Smooth muscle cell (in vitro differentiated cells): Measurements from ENCODE around the gene TSPY1. TPM values are rescaled to one million over a fixed set of nuclear protein-coding genes. Genes with fewer than 3 reads are reported as not detected.
"Not testable (repeated sequence)": the region's sequence is repeated elsewhere in the genome, so short reads cannot be mapped to it uniquely, and the experiment has no call there.

Experiments
- DNase-seq: peaks from one replicate; lab custom pipeline; 2025; ENCODE audit not compliant: unreplicated experiment; lab: John Stamatoyannopoulos, UW
- H2AFZ ChIP-seq: fragments of 200-600 bp; sonication (generic); 2 replicates; pipeline ENCODE4 v1.6.0; 2016; ENCODE audit warnings: antibody characterized with exemption, low read depth, mild to moderate bottlenecking
- H3F3A ChIP-seq: fragments of 200-600 bp; sonication (generic); 2 replicates; pipeline ENCODE4 v1.6.0; 2017; ENCODE audit warnings: antibody characterized with exemption, low read depth
- H3K27ac ChIP-seq: fragments of 200-600 bp; sonication (generic); 2 replicates; pipeline ENCODE4 v1.5.1; 2016; ENCODE audit warnings: low read depth, mild to moderate bottlenecking
- H3K27me3 ChIP-seq: fragments of 200-600 bp; sonication (generic); 2 replicates; pipeline ENCODE4 v1.6.1; 2016; ENCODE audit warnings: low read depth, mild to moderate bottlenecking
- H3K36me3 ChIP-seq: fragments of 200-600 bp; sonication (generic); 2 replicates; pipeline ENCODE4 v1.5.1; 2016; ENCODE audit warnings: low read depth
- H3K4me1 ChIP-seq: fragments of 200-600 bp; sonication (generic); 2 replicates; pipeline ENCODE4 v1.5.1; 2016; ENCODE audit warnings: low read depth
- H3K4me2 ChIP-seq: fragments of 200-600 bp; sonication (generic); 2 replicates; pipeline ENCODE4 v1.6.0; 2016; ENCODE audit warnings: mild to moderate bottlenecking
- H3K4me3 ChIP-seq: fragments of 200-600 bp; sonication (generic); 2 replicates; pipeline ENCODE4 v1.5.1; 2016; ENCODE audit warnings: mild to moderate bottlenecking
- H3K79me2 ChIP-seq: fragments of 200-600 bp; sonication (generic); 2 replicates; pipeline ENCODE4 v1.6.0; 2016; ENCODE audit warnings: low read depth, mild to moderate bottlenecking
- H3K9ac ChIP-seq: fragments of 200-600 bp; sonication (generic); 2 replicates; pipeline ENCODE4 v1.6.0; 2016; ENCODE audit warnings: low read depth
- H3K9me3 ChIP-seq: fragments of 200-600 bp; sonication (generic); replicated peaks from 2 replicates; pipeline ENCODE4 v1.5.1; 2016; ENCODE audit warnings: low read depth
- H4K20me1 ChIP-seq: fragments of 200-600 bp; sonication (generic); 2 replicates; pipeline ENCODE4 v1.6.0; 2016; ENCODE audit warnings: low read depth
- whole genome bisulfite sequencing: methylation state at CpG from one replicate; pipeline ENCODE4 v1.1.7; 2016; ENCODE audit warnings: low lambda C conversion rate; 5-methylcytosine and 5-hydroxymethylcytosine counted together
- polyA plus RNA-seq: library from polyadenylated mRNA; unstranded; fragments of >200 nt; fragmentation: Nextera tagmentation; extraction: Ambion mirVana; gene quantifications from 2 replicates; pipeline ENCODE4 v1.2.1, GENCODE V29; 2016
- total RNA-seq: library from RNA; depleted of rRNA; stranded (reverse); fragments of >200 nt; gene quantifications from 2 replicates; pipeline ENCODE4 v1.2.3, GENCODE V29; 2014

The TSPY1 gene, protein sequence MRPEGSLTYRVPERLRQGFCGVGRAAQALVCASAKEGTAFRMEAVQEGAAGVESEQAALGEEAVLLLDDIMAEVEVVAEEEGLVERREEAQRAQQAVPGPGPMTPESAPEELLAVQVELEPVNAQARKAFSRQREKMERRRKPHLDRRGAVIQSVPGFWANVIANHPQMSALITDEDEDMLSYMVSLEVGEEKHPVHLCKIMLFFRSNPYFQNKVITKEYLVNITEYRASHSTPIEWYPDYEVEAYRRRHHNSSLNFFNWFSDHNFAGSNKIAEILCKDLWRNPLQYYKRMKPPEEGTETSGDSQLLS
- total RNA-seq, result not detected in 2 replicates
- polyA plus RNA-seq, result not detected in 2 replicates

- WGBS, result no CpG with 5 or more reads among the region's 25 CpGs
- DNase-seq, result not testable (repeated sequence)
Measured at GRCh38 chrY:9466655-9467054, at the start of gene TSPY1. TSPY1 (plus strand) TSS chrY:9466955; CDS start chrY:9467001, 46 bp downstream.

GRCh38 chrY:9486967-9487366, 20.2 kb downstream of the TSPY1 start, which contains the start of gene TSPY9:
TSPY9 (plus strand) TSS chrY:9487267; CDS start chrY:9487313, 46 bp downstream.
- not testable (repeated sequence) for H3K27me3 ChIP-seq, DNase-seq, H3K9me3 ChIP-seq, H3K79me2 ChIP-seq, H2AFZ ChIP-seq, H3K27ac ChIP-seq, H3K36me3 ChIP-seq, H3F3A ChIP-seq, H3K4me2 ChIP-seq, H3K4me3 ChIP-seq, H3K9ac ChIP-seq, H3K4me1 ChIP-seq, H4K20me1 ChIP-seq
- WGBS, result no CpG with 5 or more reads among the region's 26 CpGs

More at GRCh38 chrY:9466655-9467054, at the start of gene TSPY1:
- H3K4me3 ChIP-seq, H3K27ac ChIP-seq, H2AFZ ChIP-seq, H3K4me1 ChIP-seq, H3K9me3 ChIP-seq, H3F3A ChIP-seq, H4K20me1 ChIP-seq, H3K4me2 ChIP-seq, H3K9ac ChIP-seq, H3K36me3 ChIP-seq, H3K27me3 ChIP-seq, H3K79me2 ChIP-seq: not testable (repeated sequence)

DNA sequence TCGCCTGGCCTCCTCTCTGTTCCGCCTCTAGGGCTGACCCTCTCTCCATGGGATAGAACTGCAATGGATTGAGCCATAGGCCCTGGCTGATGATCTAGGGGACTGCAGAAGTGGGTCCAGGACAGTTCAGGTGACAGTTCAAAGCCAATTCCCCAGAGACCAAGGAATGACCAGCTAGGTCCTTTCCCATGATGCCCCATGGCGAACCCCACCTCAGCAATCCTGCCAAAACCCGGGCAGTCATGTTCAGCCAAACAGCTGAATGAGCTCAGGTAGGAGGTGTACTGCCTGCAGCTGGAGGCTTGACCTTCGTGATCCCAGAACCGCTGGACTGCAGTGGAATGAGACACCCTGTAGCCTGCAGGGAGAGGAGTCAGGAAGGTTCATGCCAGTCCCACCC, 37.6 kb downstream of the TSPY1 start:
- not testable (repeated sequence) for H3K4me2 ChIP-seq, H3K27me3 ChIP-seq, H2AFZ ChIP-seq, DNase-seq, H3K36me3 ChIP-seq, H4K20me1 ChIP-seq, H3F3A ChIP-seq, H3K9ac ChIP-seq, H3K4me1 ChIP-seq, H3K79me2 ChIP-seq, H3K4me3 ChIP-seq, H3K27ac ChIP-seq, H3K9me3 ChIP-seq
- no CpG with 5 or more reads among the region's 6 CpGs for WGBS

GRCh38 chrY:9516287-9516686, 49.5 kb downstream of the TSPY1 start:
- H3K79me2 ChIP-seq, DNase-seq, H3K36me3 ChIP-seq, H3K4me1 ChIP-seq, H3K4me2 ChIP-seq, H3K27me3 ChIP-seq, H3K9ac ChIP-seq, H3F3A ChIP-seq, H2AFZ ChIP-seq, H4K20me1 ChIP-seq, H3K4me3 ChIP-seq, H3K9me3 ChIP-seq, H3K27ac ChIP-seq: not testable (repeated sequence)
- WGBS, result no CpG with 5 or more reads among the region's 12 CpGs

Other genes starting within 250 kb of the TSPY1 start
- gene TSPY4, start 129.5 kb upstream of the TSPY1 start, total RNA-seq, result not detected in 2 replicates
- gene TSPY4, start 129.5 kb upstream of the TSPY1 start, polyA plus RNA-seq, result not detected in 2 replicates
- not detected in 2 replicates for gene TSPY8, start 109.2 kb upstream of the TSPY1 start, total RNA-seq
- not detected in 2 replicates for gene TSPY8, start 109.2 kb upstream of the TSPY1 start, polyA plus RNA-seq
- not detected in 2 replicates for gene TSPY3, start 68.5 kb upstream of the TSPY1 start, total RNA-seq
- not detected in 2 replicates for gene TSPY3, start 68.5 kb upstream of the TSPY1 start, polyA plus RNA-seq
- gene TSPY9, start 20.3 kb downstream of the TSPY1 start, total RNA-seq, result not detected in 2 replicates
- not detected in 2 replicates for gene TSPY9, start 20.3 kb downstream of the TSPY1 start, polyA plus RNA-seq
- not detected in 2 replicates for gene TSPY10, start 60.9 kb downstream of the TSPY1 start, total RNA-seq
- not detected in 2 replicates for gene TSPY10, start 60.9 kb downstream of the TSPY1 start, polyA plus RNA-seq